Umbilical cord (tissue), 2 donors: ENCODE results near the gene RAB31. TPM values are rescaled to one million over a fixed set of nuclear protein-coding genes. Genes with fewer than 3 reads are reported as not detected.
A peak's percentile ranks its signal among the peaks of the same experiment; 100 is the strongest.

Experiments used
- DNase-seq: peaks from one replicate; pipeline ENCODE4 v3.0.0-alpha.2; 2015; ENCODE audit warnings: low spot score
- total RNA-seq: library from RNA; depleted of rRNA; stranded (reverse); fragments of >200 nt; gene quantifications from one replicate; pipeline ENCODE4 v1.2.3, GENCODE V29; 2014; ENCODE audit warnings: low replicate concordance; ENCODE audit not compliant: insufficient read depth

The RAB31 gene
- total RNA-seq, 1 donor from 2014 or later: 41.7 TPM

- DNase-seq: no peak
Observed at GRCh38 chr18:9817286-9817685, 109.2 kb downstream of the RAB31 start.

- no peak for DNase-seq
Observed at GRCh38 chr18:9817725-9818422, 109.8 kb downstream of the RAB31 start.

GRCh38 chr18:9818423-9818734, 110.3 kb downstream of the RAB31 start:
- no peak for DNase-seq

- no peak for DNase-seq
Observed at GRCh38 chr18:9820127-9820526, 112.0 kb downstream of the RAB31 start.

GRCh38 chr18:9820719-9821118, 112.6 kb downstream of the RAB31 start:
- DNase-seq: no peak

- DNase-seq: no peak
Observed at GRCh38 chr18:9822587-9823185, 114.6 kb downstream of the RAB31 start.

- DNase-seq: peak; percentile 81
Observed at GRCh38 chr18:9823805-9824473, 115.8 kb downstream of the RAB31 start.

- peak; percentile 83 for DNase-seq
Observed at GRCh38 chr18:9824474-9824832, 116.4 kb downstream of the RAB31 start.

GRCh38 chr18:9824952-9825371, 116.9 kb downstream of the RAB31 start:
- DNase-seq: no peak

- DNase-seq: peak; percentile 83
Observed at GRCh38 chr18:9825571-9826073, 117.5 kb downstream of the RAB31 start.

GRCh38 chr18:9826685-9827084, 118.6 kb downstream of the RAB31 start:
- no peak for DNase-seq

GRCh38 chr18:9827211-9827792, 119.2 kb downstream of the RAB31 start:
- no peak for DNase-seq

- peak; percentile 78 for DNase-seq
Observed at GRCh38 chr18:9827793-9828505, 119.8 kb downstream of the RAB31 start.

- no peak for DNase-seq
Observed at GRCh38 chr18:9828506-9829396, 120.7 kb downstream of the RAB31 start.

GRCh38 chr18:9829397-9829712, 121.3 kb downstream of the RAB31 start:
- no peak for DNase-seq

- no peak for DNase-seq
Observed at GRCh38 chr18:9831036-9831722, 123.1 kb downstream of the RAB31 start.

GRCh38 chr18:9831723-9832199, 123.7 kb downstream of the RAB31 start:
- DNase-seq: no peak

- DNase-seq: no peak
Observed at GRCh38 chr18:9832871-9833270, 124.8 kb downstream of the RAB31 start.

GRCh38 chr18:9834551-9834950, 126.5 kb downstream of the RAB31 start:
- DNase-seq: peak; percentile 35

GRCh38 chr18:9835113-9835755, 127.1 kb downstream of the RAB31 start:
- DNase-seq: peak; percentile 64
